ENCODE data around the gene NUDT16L1.

Gene NUDT16L1

DNA sequence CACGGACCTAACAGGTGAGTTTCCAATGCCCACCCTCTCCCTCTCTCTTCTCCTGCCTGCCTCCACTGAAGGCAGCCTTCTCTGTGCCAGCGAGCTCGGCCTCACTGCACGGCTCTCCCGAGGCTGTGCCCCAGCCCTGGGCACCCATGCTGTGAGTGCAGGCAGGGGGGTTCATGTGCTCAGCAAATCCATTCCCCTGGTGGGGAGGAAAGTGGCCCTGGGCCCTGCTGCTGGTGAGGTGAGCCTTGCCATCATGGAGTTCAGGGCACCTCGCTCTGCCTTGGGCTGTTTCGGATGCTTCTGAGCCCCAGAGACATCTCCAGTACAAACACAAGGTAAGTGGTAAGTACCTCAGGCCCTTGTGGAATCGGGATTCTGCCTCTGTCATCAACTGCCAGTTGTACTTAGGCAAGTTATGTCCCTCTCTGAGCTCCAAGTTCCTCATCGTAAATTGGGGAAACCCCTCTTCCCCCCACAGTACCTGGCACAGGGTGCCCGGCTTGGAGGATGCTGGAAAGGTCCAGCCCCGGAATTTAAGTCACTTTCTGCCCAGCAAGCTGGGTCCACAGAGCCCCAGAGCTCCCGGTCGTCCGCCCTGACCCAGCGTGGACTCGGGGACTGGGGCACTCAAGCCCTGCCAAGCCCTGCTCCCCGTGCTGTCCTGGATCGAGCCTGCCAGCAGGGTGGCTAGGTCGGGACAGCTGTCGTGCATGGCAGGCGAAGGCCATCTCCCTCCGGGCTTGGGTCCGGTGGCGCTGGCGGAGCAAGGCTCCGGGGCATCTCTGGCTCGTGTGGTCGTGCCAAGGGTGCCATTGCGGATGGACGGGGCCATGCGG lies 684 bp upstream of the NUDT16L1 start:
- DNase-seq, result peak in 5 of 58 donors; percentile 45 to 72 (median 65)

DNA sequence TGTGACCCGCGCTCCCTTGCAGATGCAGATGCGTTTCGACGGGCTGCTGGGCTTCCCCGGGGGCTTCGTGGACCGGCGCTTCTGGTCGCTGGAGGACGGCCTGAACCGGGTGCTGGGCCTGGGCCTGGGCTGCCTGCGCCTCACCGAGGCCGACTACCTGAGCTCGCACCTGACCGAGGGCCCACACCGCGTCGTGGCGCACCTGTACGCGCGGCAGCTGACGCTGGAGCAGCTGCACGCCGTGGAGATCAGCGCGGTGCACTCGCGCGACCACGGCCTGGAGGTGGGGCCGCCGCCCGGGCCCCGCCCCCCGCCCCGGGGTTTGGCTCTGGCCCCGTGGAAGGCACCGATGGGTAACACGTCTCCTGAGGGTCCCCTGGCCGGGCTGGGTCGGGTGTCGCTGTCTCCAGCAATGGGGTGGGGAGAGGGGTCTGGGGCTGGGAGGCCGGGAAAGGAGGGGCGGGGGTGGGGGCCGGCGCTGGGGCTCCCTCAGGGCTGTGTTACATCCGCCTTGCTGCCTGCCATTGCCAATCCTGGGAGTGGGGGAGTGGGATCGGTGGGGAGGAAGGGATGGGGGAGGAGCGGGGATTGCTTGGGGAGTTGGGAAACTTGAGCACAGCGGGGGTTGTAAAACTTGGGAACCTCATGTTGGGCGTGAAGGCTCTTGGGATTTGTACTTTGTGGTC lies 737 bp downstream of the NUDT16L1 start:
- peak in 7 of 58 donors; percentile 33 to 63 (median 43) for DNase-seq

DNA sequence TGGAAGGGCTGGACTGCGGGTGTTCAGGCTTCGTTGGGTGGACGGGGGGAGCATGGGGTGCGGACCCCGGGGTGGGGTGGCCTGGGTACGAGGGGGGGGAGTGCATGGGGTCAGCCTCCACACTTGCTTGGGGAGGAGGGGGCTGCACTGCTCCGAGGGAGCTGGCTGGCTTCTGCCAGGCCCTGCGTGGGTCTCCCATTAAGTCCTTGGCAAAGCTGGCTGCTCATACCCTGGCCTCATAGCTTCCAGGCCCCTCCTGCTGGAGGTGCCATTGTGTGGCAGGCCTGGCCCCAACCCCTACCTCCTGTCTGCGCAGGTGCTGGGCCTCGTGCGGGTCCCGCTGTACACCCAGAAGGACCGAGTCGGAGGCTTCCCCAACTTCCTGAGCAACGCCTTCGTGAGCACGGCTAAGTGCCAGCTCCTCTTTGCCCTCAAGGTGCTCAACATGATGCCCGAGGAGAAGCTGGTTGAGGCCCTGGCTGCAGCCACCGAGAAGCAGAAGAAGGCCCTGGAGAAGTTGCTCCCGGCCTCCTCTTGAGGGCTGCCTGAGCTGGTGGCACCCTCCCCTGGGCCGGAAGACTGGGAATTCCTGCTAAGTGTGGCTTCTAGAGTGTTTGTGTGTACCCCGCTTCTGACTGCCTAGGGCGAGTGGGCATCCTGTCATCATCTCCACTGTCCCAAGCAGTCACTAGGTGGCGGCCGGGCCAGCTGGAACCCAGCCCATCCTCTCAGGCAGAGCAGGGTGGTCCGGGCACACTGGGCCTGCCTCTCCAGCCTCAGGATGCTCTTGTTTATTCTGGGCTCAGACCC lies 1.5 kb downstream of the NUDT16L1 start:
- peak in 32 of 58 donors; percentile 13 to 68 (median 32) for DNase-seq

DNA sequence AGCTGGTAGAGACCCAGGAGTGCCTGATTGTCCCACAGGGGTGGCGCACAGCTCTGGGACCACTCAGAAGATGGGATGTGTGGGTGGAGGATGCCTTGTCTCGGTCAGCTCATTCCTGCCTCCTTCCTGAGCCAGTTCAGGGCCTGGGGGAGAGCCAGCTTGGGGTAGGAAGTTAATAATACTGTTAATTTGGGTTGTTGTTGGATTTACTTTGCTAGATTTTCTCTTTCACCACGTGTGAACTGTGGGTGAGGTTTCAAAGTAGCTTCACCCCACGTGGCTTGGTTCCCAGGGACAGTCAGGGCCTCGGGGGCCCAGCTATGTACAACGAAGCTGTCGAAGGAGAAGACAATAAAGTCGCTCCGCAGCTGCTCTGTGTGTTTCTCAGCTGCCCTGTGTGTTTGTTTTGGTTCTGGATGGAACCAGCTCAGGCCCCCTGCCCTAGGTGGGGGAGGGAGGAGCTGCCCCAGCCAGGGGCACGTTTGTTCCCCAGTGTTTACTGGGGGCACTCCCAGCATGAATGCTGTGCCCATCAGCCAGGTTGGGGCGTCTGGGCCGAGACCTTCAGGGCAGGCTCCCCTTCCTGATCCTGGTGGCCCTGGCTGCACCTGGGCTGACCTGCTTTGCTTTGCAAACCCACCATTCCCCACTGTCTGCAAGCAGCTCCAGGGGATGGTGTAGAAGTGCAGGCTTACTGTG lies 2.3 kb downstream of the NUDT16L1 start:
- no peak for DNase-seq

DNA sequence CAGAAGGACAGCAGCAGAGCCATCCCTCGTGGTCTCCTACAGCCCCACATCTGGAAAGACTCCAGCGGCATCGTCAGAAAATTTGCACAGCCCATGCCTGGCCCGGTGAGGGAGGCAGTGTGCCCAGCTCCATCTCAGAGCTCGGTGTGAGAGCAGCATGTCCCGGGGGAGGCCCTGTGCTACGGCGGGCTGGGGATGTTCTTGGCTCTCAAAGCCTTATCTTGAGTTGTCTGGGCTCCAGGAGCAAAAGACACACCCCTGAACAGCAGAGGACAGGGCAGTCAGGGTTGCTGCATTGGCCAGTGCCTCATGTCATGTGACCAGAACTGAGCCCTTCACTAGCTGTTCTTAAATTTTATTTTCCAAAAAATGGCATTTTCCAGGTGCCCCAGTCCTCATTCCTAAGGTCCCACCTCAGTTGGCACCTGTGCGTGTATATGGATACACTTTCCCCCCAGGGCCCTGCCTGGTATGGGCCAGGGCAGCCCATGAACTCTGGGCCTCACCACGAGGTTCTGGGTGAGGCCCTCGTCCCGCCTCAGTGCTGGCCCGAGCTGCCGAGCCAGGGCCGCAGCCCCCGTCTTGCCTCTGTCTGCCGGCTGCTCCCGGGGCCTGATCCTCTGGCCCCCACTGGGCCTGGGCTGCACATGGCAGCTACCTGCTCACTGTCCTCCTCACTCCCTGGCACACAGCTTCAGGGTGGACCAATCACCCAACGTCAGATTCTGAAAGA lies 3.0 kb downstream of the NUDT16L1 start:
- DNase-seq, result peak in 2 of 58 donors; percentile 16 to 32

DNA sequence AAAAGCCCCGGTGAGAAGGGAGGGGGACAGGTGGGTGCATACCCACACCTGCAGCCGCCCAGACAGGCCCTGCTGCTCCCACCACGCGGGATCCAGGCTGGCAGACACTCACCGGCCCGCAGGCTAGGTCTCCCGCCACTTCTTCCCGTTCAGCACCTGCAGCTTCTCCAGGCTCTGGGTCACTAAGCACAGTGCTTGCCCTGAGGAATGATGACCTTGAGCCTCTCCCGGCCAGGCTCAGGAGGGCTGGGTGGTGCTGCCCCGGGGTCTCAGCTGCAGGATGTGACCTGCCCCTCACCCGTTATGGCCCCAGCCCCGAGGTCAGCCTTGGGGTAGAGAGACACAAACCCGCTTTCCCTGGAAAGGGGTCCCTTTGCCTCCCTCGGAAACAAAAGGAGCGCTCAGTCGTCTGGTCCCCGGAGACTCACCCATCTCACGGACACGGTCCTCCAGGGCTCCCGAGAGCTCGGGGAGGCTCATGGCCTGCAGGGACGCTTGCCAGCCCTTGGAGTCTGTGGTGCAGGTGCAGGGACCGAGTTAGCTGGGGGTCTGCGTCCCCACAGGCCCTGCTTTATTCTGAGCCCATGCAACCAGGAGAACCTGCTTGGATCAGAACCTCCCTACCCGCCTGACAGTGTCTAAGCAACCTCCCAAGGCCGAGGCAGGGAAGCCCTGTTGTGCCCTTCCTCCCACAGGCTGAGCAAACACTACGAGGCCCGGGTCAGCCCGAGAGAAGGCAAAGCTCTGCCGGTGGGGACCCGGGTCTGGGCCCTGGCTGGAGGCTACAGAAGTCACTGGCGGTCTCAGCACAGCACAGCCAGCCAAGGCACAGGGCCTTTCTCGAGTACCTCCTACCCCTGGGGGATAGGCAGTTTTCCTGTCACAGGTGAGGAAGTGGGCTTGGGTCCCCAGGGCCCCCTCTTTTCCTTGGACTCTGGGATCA lies 3.8 kb downstream of the NUDT16L1 start:
- DNase-seq, result no peak

DNA sequence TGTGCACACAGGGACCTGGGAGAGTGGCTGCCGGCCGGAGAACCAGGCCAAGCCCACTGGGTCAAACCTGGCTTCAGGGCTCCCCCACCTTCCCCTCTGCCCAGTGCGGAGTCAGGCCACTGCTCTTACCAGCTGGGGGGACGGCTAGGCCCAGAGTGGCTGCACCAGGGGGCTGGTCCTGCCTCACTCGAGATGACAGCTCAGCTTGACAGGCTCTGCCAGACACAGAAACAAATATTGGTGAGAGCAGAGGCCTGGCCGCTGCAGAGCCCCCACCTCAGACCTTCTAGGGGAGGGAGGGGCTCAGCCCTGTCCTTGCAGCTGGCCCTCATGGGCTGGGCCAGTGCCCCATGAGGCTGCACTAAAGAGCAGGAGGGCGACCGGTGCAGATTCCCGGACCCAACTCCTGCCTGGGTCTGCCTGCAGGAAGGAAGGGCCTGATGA lies 4.5 kb downstream of the NUDT16L1 start:
- DNase-seq, result no peak

DNA sequence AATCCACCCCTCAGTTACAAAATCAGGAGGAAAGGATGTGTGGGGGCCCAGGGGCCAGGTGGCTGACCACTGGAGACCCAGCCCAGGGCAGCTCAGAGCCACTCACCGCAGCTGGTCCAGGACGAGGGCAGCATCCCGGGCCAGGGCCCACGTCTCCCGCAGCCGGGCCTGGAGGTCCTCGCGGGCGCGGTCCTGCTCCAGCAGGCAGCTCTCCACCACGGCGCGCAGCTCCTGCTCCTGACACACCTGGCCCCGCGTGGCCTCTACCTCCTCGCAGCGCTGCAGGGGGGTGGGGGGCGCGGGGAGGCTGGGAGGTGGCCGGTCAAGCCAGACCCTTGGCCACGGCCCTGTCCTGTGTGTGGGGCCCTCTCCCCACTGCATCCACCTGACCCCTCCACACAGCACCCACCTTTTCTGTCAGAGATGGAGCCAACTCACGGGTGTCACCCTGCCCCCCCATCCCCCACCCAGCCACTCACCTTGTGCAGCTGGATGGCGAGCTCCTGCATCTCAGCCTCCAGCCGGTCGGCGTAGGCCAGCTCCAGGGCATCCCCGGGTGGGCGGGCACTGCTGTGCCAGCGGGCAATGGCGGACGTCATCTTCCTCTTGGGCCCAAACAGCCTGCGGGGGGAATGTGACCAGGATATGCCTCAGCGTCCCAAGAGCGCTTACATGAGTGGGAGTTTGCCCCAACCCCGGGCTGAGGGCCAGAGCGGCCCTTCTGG lies 5.1 kb downstream of the NUDT16L1 start:
- no peak for DNase-seq

DNA sequence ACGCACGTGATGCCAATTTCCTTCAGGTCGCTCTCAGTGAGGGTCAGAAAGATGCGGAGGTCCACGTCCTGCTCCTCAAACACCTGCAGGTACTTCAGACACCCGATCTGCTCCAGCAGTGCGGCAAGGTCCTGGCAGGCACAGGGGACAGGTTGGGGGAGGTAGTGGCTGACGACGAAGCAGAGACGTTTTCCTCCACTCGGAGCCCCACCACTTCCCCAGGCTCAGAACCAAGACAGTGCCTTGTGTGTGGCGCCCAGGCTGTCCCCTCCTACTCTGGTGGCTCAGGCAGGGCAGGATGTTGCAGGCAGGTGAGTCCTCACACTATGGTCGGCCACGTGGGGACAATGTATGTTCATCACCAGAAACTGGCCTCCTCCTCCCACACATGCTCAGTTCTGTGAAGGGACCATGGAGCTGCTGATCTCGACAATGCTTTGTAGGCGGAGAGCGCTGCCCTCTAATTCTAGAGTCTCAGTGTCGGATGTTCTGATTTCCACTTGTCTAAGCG lies 5.7 kb downstream of the NUDT16L1 start:
- DNase-seq, result no peak

DNA sequence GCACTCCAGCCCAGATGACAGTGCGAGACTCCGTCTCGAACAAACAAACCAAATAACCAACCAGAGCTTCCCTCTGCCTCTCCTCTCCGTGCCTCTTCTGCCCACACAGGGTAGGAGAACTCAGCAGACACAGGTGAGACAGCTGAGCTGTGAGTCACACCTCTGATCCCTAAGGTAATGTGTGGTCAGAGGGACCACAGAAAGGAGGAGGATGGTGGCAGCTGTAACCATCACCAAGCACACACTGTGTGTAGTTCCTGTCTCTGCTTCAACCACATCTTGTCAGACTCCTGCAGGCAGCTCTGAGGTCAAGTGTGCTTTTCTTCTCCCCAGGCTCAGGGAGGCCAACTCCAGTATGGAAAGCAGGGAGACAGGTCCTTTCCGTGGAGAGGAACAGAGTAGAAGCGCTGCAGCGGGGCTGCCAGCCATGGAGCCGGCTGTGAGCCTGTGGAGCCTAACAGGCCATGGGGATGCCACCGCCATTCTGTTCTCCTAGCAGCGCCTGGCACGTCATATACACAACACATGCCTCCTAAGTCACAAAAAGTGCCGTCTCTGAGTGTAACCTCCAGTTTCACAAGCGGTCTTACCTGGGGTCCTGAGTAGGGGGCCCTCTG lies 7.1 kb downstream of the NUDT16L1 start:
- no peak for DNase-seq

DNA sequence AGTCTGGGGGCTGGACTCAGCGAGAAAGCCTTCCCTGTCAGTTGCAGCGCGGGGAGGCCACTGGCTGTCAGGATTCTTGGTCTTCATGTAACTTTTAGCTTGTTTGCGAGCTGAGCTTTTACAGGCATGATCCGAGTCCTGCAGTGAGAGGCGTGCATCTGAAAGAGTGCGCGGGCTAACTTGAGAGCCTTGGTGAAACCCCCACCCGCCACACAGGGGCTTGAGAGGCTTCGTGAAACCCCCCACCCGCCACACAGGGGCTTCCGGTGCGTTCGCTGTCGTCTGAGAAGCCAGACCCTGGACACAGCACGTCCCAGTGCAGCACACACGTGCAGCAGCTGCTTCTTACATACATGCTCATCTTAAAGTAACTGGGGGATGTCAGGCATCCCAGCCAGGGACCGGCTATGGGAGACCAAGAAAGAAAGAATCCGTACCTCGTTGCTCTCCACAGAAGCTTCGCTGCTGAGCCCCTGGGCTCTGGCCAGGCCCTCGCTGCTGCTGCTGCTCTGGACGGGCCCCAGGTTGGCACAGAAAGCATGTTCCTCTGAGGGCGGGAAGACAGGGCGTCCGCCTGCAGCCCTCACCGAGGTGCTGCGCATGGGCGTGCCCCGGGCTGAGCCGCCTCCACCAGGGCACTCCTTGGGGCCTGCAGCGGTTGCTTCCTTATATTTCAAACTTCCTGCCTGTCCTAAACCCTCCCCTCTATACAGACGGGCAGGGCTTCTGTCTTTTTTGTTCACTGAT lies 7.8 kb downstream of the NUDT16L1 start:
- peak in 5 of 58 donors; percentile 11 to 40 (median 33) for DNase-seq

DNA sequence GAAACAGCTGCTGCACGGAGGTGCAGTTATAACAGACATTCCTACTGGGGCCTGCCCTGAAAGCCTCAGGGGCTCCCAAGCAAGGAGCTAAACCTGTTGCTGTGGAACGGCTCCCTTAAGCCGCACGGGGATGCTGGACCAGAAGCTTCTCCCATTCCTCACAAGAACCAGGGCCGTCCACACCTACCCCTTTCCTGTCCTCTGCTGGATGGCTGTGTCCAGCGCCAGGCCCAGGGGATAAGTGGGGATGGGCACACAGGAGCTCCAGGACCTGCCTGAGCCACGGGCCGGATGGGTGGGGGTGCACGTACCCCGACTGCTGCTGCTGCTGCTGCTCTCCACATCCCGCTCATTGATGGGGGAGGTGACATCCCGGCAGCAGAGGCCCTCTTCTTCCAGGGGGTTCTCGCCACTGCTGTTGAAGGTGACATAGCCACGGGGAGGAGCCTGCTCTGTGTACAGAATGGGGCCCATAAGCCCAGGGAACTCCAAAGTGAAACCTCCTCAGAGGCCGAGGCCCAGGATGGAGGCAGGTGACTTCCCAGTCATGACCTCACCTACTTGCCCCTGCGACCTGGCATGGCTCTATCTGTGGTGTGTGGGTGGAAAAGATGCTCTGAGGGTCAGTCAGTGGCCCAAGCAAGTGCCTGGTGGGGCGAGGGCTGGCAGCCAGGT lies 8.6 kb downstream of the NUDT16L1 start:
- no peak for DNase-seq

DNA sequence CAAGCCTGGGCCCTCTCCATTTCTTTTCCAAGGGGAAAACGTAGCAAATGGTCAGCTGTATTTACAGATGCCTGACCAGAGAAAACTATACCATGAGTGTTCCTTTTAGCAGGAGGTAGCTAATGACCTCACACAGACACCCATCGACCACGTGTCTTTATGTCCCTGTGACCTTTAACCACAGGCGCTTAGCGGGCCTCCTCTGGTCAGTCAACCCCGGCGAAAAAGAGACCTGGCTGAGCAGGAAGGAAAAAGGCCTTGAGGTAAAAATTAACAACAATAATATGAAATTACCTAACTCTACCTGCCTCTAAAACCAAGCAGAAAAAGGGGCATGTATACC lies 9.1 kb downstream of the NUDT16L1 start:
- no peak for DNase-seq

DNA sequence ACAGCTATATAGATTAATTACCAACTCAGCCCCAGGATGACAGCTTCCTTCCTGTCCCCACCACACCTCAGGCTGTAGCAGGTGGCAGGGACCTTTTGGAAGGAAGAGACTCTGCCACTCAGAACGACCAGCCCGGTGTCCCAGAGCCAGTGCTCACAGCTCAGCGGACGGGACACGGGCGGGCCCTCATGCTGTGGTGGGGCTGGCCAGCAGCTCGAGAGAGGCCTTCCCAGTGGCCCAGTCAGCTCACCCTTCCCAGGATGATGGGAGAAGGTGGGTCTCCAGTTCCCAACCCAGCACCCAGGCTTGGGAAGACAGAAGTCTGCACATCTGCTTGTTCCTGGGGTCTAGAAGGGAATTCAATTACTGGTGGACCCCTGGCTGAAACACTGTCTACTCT lies 10.5 kb downstream of the NUDT16L1 start:
- DNase-seq, result no peak

DNA sequence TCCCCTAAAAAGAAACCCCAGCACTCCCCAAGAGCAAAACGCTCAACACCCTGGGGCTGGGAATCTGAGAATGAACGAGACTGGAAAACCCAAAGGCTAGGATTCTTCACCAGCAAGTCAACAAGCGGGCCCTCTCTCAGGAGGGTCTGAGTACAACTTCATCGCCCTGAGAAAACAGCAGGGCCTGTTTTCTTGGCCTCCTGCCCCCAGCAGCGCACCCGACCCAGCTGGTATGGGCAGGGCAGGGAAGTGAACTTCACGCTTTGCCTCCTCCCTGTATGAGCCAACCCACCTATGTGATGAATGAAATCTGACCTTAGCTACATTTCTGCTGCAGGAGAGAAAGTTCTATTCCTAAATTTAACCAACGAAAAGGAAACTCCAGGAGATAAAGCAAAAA lies 11.1 kb downstream of the NUDT16L1 start:
- DNase-seq, result no peak

DNA sequence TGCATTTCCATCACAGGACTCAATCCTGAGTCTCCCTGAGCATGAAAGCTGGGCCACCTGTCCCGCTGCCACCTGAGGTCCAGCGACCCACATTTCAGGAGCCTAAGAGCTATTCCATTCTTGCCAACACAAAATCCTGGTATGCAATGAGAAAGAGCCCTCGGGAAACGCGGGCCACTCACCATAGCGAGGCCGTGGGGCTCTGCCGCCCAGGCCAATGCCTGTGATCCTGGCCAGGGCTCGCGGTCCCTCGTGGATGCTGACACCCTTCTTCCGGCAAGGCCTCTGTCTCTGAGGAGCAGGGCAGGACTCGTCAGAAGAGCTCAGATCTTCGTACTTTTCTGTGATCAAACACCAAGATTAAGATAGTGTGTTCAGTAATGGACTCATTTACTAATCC lies 11.6 kb downstream of the NUDT16L1 start:
- no peak for DNase-seq

DNA sequence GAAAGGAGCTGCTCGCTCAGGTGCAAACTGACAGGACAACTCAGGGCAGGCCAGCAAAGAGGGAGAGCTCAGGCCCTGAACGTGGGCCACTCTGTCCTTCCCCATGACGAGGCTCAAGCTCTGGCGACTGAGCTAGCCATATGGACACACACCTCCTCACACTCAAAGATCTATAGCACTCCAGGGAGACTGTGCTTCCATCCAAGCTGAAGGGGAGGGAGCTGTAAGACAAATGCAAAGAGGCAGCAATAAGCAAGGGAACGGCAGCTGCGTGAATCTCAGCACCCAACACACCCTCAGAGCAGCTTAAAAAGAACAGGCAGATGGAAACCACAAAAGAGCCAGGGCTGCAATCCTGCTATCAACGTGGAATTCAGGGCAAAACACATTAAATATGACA lies 13.5 kb downstream of the NUDT16L1 start:
- peak in 15 of 58 donors; percentile 17 to 79 (median 45) for DNase-seq
